ENCODE results near the gene LAMB4. TPM values are rescaled to one million over a fixed set of nuclear protein-coding genes. Genes with fewer than 3 reads are reported as not detected.

The LAMB4 gene
- total and polyA plus RNA-seq, 10 donors = 0.03 to 0.94 (median 0.22) TPM; not detected in 2

- H3K27me3 ChIP-seq (replicated peaks in 1 of 7) = no peaks in the 10 kb centered on the region
- intact Hi-C loops (cut with DNase I; ENCODE audit: low total_unique reads) = no loop called here
- no peaks in the 10 kb centered on the region for H3K4me1 ChIP-seq
- no peak overlapping the region for H3K27ac ChIP-seq
- no peaks in the 10 kb centered on the region for H3K9me3 ChIP-seq
- no peak for DNase-seq
- 73 to 81% (median 76%) methylated on average over 1 of the region's 1 CpG for WGBS, 5 donors
- H3K36me3 ChIP-seq = no peaks in the 10 kb centered on the region
- TF ChIP-seq POLR2AphosphoS5 (IDR thresholded peaks at IDR 0.05) (no peak), POLR2A (IDR thresholded peaks at IDR 0.05) (no peak), CTCF (IDR thresholded peaks at IDR 0.05 in 8 of 11, conservative IDR thresholded peaks at IDR 0.05 in 3 of 11) (no peak)
- no peak overlapping the region for H3K4me3 ChIP-seq
These were observed 58.6 kb downstream of the LAMB4 start for GRCh38 chr7:108071551-108071950.

- DNase-seq = no peak
- H3K36me3 ChIP-seq = no peaks in the 10 kb centered on the region
- H3K27ac ChIP-seq = no peak overlapping the region
- no peaks in the 10 kb centered on the region for H3K27me3 ChIP-seq (replicated peaks in 1 of 7)
- H3K4me1 ChIP-seq = no peaks in the 10 kb centered on the region
- 86 to 97% (median 95%) methylated on average over 2 of the region's 2 CpGs for WGBS, 5 donors
- no peak overlapping the region for H3K4me3 ChIP-seq
- no peak for TF ChIP-seq CTCF (IDR thresholded peaks at IDR 0.05 in 8 of 11, conservative IDR thresholded peaks at IDR 0.05 in 3 of 11)
- no peak for TF ChIP-seq POLR2A (IDR thresholded peaks at IDR 0.05)
- no peak for TF ChIP-seq POLR2AphosphoS5 (IDR thresholded peaks at IDR 0.05)
- intact Hi-C loops (cut with DNase I; ENCODE audit: low total_unique reads) = no loop called here
- H3K9me3 ChIP-seq = no peaks in the 10 kb centered on the region
These were observed 60.5 kb downstream of the LAMB4 start for GRCh38 chr7:108069646-108070045.

- Histone ChIP-seq H3K36me3 (no peaks in the 10 kb centered on the region), H3K27ac (no peak overlapping the region), H3K9me3 (no peaks in the 10 kb centered on the region), H3K4me1 (no peaks in the 10 kb centered on the region), H3K4me3 (no peak overlapping the region), H3K27me3 (replicated peaks in 1 of 7) (no peaks in the 10 kb centered on the region)
- TF ChIP-seq CTCF (IDR thresholded peaks at IDR 0.05 in 8 of 11, conservative IDR thresholded peaks at IDR 0.05 in 3 of 11) (no peak), POLR2AphosphoS5 (IDR thresholded peaks at IDR 0.05) (no peak), POLR2A (IDR thresholded peaks at IDR 0.05) (no peak)
- no peak for DNase-seq
- intact Hi-C loops (cut with DNase I; ENCODE audit: low total_unique reads) = no loop called here
- 86 to 92% (median 87%) methylated on average over 7 of the region's 7 CpGs for WGBS, 5 donors
These were observed 62.3 kb downstream of the LAMB4 start for GRCh38 chr7:108067844-108068243.

- DNase-seq = no peak
- 85 to 92% (median 90%) methylated on average over 9 of the region's 9 CpGs for WGBS, 5 donors
These were observed 63.7 kb downstream of the LAMB4 start for GRCh38 chr7:108066486-108066885.

More at GRCh38 chr7:108066486-108066885, 63.7 kb downstream of the LAMB4 start:
- H3K27me3 ChIP-seq (replicated peaks in 1 of 7) = no peaks in the 10 kb centered on the region
- TF ChIP-seq POLR2A (IDR thresholded peaks at IDR 0.05) (no peak), CTCF (IDR thresholded peaks at IDR 0.05 in 8 of 11, conservative IDR thresholded peaks at IDR 0.05 in 3 of 11) (no peak), POLR2AphosphoS5 (IDR thresholded peaks at IDR 0.05) (no peak)
- H3K4me3 ChIP-seq = no peak overlapping the region
- no peaks in the 10 kb centered on the region for H3K4me1 ChIP-seq
- no peaks in the 10 kb centered on the region for H3K36me3 ChIP-seq
- H3K9me3 ChIP-seq = no peaks in the 10 kb centered on the region
- intact Hi-C loops (cut with DNase I; ENCODE audit: low total_unique reads) = no loop called here
- H3K27ac ChIP-seq = no peak overlapping the region
